Measurements from ENCODE around the gene BDH1.

The BDH1 gene

DNA sequence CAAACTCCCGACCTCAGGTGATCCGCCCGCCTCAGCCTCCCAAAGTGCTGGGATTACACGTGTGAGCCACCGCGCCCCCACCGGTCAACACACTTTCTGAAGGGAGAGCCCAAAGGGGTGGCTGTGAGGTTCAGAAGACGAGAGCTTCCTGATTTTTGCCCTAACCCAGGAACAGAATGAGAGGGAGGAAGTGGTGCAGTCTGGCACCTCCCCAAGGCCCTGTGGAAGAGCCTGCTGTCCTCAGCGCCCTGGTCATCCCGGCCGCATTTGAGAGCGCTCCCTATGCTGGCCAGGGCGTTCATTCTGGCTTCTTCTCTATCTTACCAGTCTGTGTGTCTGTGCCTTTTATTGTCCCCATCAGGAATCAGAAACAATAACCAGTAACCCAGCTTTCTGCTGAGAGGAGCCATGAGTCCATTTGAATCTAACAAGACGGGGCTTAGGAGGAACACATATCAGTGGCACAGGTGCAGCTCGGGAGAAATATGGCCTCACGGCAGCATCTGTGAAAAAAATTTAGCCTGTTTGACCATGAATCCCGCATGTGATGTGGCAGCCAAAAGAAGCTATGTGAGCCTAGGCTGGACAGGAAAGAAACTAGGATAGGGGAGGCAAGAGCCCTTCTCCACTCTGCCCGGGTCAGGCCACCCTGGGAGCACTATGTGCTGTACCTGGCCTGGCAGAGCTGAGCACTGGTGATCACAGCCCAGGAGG, 12.9 kb downstream of the BDH1 start:
- Histone ChIP-seq H3K27ac (replicated peaks; ENCODE audit: low read length) (no peak overlapping the region), H3K18ac (ENCODE audit: low read length) (no peak overlapping the region), H2BK120ac (ENCODE audit: low read depth, low read length) (no peak overlapping the region), H3K23ac (ENCODE audit: low read depth, low read length, poor library complexity) (no peak overlapping the region), H2BK5ac (ENCODE audit: low read length) (no peak overlapping the region), H2AK5ac (ENCODE audit: low read depth, low read length) (no peak overlapping the region), H3K9me3 (replicated peaks in 1 of 2; ENCODE audit: control insufficient read depth in 2 of 2, insufficient read depth in 1 of 2, low read depth in 1 of 2, low read length in 2 of 2) (no peaks in the 10 kb centered on the region), H2AFZ (ENCODE audit: low read length) (no peak overlapping the region), H4K91ac (ENCODE audit: low read depth, low read length, poor library complexity) (no peak overlapping the region), H3K4me1 (ENCODE audit: control insufficient read depth in 2 of 2, insufficient read depth in 1 of 2, low read depth in 1 of 2, low read length in 2 of 2) (peaks cover 3 to 6% of the 10 kb centered on the region in 2 donors), H3K27me3 (ENCODE audit: control insufficient read depth in 3 of 3, insufficient read depth in 3 of 3, low read depth in 1 of 3, low read length in 3 of 3) (peaks cover 0 to 9% (median 0%) of the 10 kb centered on the region in 3 experiments), H4K8ac (ENCODE audit: low read depth, low read length) (no peak overlapping the region), H3K79me1 (ENCODE audit: low read depth, low read length) (no peaks in the 10 kb centered on the region), H3K14ac (ENCODE audit: low read length) (no peak overlapping the region), H2BK12ac (ENCODE audit: low read length) (no peak overlapping the region), H3K4me2 (ENCODE audit: insufficient read depth, low read length, poor library complexity, severe bottlenecking) (no peak overlapping the region), H3K36me3 (replicated peaks in 1 of 2; ENCODE audit: control insufficient read depth in 2 of 2, insufficient read depth in 2 of 2, low read length in 2 of 2) (no peaks in the 10 kb centered on the region), H3K4me3 (ENCODE audit: low read length in 2 of 2) (no peak overlapping the region), H2BK15ac (ENCODE audit: low read length) (no peak overlapping the region), H3K4ac (ENCODE audit: low read length) (no peak overlapping the region), H3K9ac (ENCODE audit: low read depth, low read length, poor library complexity) (no peak overlapping the region)
- DNase-seq (ENCODE audit: low spot score): no peak
- no CpG with 5 or more reads among the region's 18 CpGs for WGBS, 2 donors (ENCODE audit: extremely low coverage in 2 of 2, insufficient read length in 2 of 2, insufficient replicate concordance in 1 of 2)

DNA sequence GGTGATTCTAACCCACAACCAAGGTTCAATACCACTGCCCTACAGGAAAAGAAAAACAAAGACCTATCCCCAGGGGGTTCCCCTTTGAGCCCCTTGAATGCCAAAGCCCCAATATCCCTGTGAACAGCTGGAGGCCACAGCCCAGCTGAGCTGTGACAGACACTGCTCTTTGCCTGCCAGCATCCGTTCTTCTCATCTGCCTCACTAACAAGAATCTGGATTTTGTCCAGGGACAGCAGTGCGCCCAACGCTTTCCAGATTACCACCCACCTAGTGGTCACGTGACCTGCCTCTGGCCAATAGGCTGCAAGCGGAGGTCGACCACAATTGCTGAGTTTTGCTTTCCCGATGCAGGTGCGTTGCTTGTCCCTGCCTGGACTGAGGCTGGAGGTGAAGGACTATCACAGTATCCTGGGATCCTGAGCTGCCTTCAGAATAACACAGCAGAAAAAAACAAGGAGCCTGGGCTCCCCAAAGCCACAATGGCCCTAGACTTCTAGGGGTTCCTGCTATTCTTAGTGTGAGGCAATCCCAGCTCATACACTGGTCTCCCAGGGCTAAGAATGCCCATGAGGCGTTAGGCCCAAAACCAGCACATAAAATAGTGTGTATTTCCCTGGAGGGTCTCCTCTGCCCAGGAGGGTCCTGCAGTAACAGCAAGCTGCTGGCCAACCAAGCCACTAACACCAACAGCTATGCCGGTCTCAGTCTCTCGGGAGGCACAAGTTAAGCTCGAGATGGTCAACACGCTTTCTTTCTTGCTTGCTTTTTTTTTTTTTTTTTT, 13.8 kb downstream of the BDH1 start:
- no peak overlapping the region for H3K18ac ChIP-seq (ENCODE audit: low read length)
- peak overlapping the region in 1 of 2 donors; percentile 27 for H3K4me3 ChIP-seq (ENCODE audit: low read length in 2 of 2)
- H3K9ac ChIP-seq (ENCODE audit: low read depth, low read length, poor library complexity): no peak overlapping the region

DNA sequence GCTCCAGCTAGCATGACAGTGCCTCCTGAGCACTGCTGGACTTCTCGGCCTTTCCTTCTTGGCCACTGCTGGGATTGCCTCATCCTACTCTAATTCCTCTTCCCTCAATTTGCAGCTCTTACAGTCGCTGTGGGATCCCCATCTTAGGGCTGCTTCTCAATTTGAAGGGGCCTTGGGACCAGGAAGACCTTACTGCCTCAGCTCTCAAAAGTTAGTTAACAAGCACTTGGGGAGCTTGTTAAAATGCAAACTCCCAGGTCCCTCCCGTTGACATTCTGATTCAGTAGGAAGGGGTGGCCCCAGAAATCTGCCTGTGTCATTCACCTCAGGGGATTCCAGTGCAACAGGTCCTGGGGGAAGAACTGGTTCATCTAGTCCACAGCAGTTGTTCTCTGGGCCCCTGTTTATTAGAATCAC, 14.8 kb downstream of the BDH1 start:
- Histone ChIP-seq H3K9me3 (replicated peaks in 1 of 2; ENCODE audit: control insufficient read depth in 2 of 2, insufficient read depth in 1 of 2, low read depth in 1 of 2, low read length in 2 of 2) (no peaks in the 10 kb centered on the region), H2BK12ac (ENCODE audit: low read length) (no peak overlapping the region), H3K23ac (ENCODE audit: low read depth, low read length, poor library complexity) (no peak overlapping the region), H2AFZ (ENCODE audit: low read length) (no peak overlapping the region), H3K36me3 (replicated peaks in 1 of 2; ENCODE audit: control insufficient read depth in 2 of 2, insufficient read depth in 2 of 2, low read length in 2 of 2) (no peaks in the 10 kb centered on the region), H4K91ac (ENCODE audit: low read depth, low read length, poor library complexity) (no peak overlapping the region), H3K4me3 (ENCODE audit: low read length in 2 of 2) (no peak overlapping the region), H3K14ac (ENCODE audit: low read length) (no peak overlapping the region), H3K79me1 (ENCODE audit: low read depth, low read length) (no peaks in the 10 kb centered on the region), H2AK5ac (ENCODE audit: low read depth, low read length) (no peak overlapping the region), H3K9ac (ENCODE audit: low read depth, low read length, poor library complexity) (no peak overlapping the region), H2BK5ac (ENCODE audit: low read length) (no peak overlapping the region), H3K4ac (ENCODE audit: low read length) (no peak overlapping the region), H2BK120ac (ENCODE audit: low read depth, low read length) (no peak overlapping the region), H4K8ac (ENCODE audit: low read depth, low read length) (no peak overlapping the region), H3K4me2 (ENCODE audit: insufficient read depth, low read length, poor library complexity, severe bottlenecking) (no peak overlapping the region), H3K27me3 (ENCODE audit: control insufficient read depth in 3 of 3, insufficient read depth in 3 of 3, low read depth in 1 of 3, low read length in 3 of 3) (peaks cover 0 to 2% (median 0%) of the 10 kb centered on the region in 3 experiments), H3K27ac (replicated peaks; ENCODE audit: low read length) (no peak overlapping the region), H2BK15ac (ENCODE audit: low read length) (no peak overlapping the region), H3K4me1 (ENCODE audit: control insufficient read depth in 2 of 2, insufficient read depth in 1 of 2, low read depth in 1 of 2, low read length in 2 of 2) (peaks cover 3 to 5% of the 10 kb centered on the region in 2 donors), H3K18ac (ENCODE audit: low read length) (no peak overlapping the region)
- DNase-seq (ENCODE audit: low spot score): no peak
- WGBS, 2 donors (ENCODE audit: extremely low coverage in 2 of 2, insufficient read length in 2 of 2, insufficient replicate concordance in 1 of 2): no CpG with 5 or more reads among the region's 3 CpGs

More for the DNA sequence above, 13.8 kb downstream of the BDH1 start:
- Histone ChIP-seq H2BK120ac (ENCODE audit: low read depth, low read length) (no peak overlapping the region), H4K8ac (ENCODE audit: low read depth, low read length) (no peak overlapping the region), H3K27ac (replicated peaks; ENCODE audit: low read length) (no peak overlapping the region), H3K27me3 (ENCODE audit: control insufficient read depth in 3 of 3, insufficient read depth in 3 of 3, low read depth in 1 of 3, low read length in 3 of 3) (peaks cover 0 to 3% (median 0%) of the 10 kb centered on the region in 3 experiments), H2AK5ac (ENCODE audit: low read depth, low read length) (no peak overlapping the region), H3K79me1 (ENCODE audit: low read depth, low read length) (no peaks in the 10 kb centered on the region), H3K9me3 (replicated peaks in 1 of 2; ENCODE audit: control insufficient read depth in 2 of 2, insufficient read depth in 1 of 2, low read depth in 1 of 2, low read length in 2 of 2) (no peaks in the 10 kb centered on the region), H2BK12ac (ENCODE audit: low read length) (no peak overlapping the region), H2BK5ac (ENCODE audit: low read length) (no peak overlapping the region), H3K4ac (ENCODE audit: low read length) (no peak overlapping the region), H4K91ac (ENCODE audit: low read depth, low read length, poor library complexity) (no peak overlapping the region), H3K23ac (ENCODE audit: low read depth, low read length, poor library complexity) (no peak overlapping the region), H2BK15ac (ENCODE audit: low read length) (no peak overlapping the region), H3K36me3 (replicated peaks in 1 of 2; ENCODE audit: control insufficient read depth in 2 of 2, insufficient read depth in 2 of 2, low read length in 2 of 2) (no peaks in the 10 kb centered on the region), H3K4me1 (ENCODE audit: control insufficient read depth in 2 of 2, insufficient read depth in 1 of 2, low read depth in 1 of 2, low read length in 2 of 2) (peaks cover 3 to 5% of the 10 kb centered on the region in 2 donors), H2AFZ (ENCODE audit: low read length) (peak overlapping the region; percentile 78), H3K14ac (ENCODE audit: low read length) (no peak overlapping the region), H3K4me2 (ENCODE audit: insufficient read depth, low read length, poor library complexity, severe bottlenecking) (peak overlapping the region; percentile 56)
- no CpG with 5 or more reads among the region's 13 CpGs for WGBS, 2 donors (ENCODE audit: extremely low coverage in 2 of 2, insufficient read length in 2 of 2, insufficient replicate concordance in 1 of 2)
- DNase-seq (ENCODE audit: low spot score): peak; percentile 67

DNA sequence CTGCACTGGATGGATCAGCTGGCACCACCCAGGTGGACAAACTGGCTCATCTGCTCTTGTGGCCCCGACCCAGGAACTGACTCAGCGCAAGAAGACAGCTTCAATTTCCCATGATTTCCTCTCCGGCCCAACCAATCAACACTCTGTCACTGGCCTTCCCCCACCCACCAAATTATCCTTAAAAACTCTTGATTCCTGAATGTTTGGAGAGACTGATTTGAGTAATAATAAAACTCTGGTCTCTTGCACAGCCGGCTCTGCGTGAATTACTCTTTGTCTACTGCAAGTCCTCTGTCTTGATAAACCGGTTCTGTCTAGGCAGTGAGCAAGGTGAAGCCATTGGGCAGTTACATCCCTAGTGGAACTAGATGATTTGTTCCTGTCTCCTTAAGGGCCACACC, 16.1 kb downstream of the BDH1 start:
- Histone ChIP-seq H2BK15ac (ENCODE audit: low read length) (no peak overlapping the region), H3K36me3 (replicated peaks in 1 of 2; ENCODE audit: control insufficient read depth in 2 of 2, insufficient read depth in 2 of 2, low read length in 2 of 2) (no peaks in the 10 kb centered on the region), H3K23ac (ENCODE audit: low read depth, low read length, poor library complexity) (no peak overlapping the region), H4K91ac (ENCODE audit: low read depth, low read length, poor library complexity) (no peak overlapping the region), H2AFZ (ENCODE audit: low read length) (no peak overlapping the region), H2BK120ac (ENCODE audit: low read depth, low read length) (no peak overlapping the region), H3K4me3 (ENCODE audit: low read length in 2 of 2) (no peak overlapping the region), H3K9ac (ENCODE audit: low read depth, low read length, poor library complexity) (no peak overlapping the region), H3K27ac (replicated peaks; ENCODE audit: low read length) (no peak overlapping the region), H2BK5ac (ENCODE audit: low read length) (no peak overlapping the region), H2BK12ac (ENCODE audit: low read length) (no peak overlapping the region), H2AK5ac (ENCODE audit: low read depth, low read length) (no peak overlapping the region), H3K4me2 (ENCODE audit: insufficient read depth, low read length, poor library complexity, severe bottlenecking) (no peak overlapping the region), H4K8ac (ENCODE audit: low read depth, low read length) (no peak overlapping the region), H3K9me3 (replicated peaks in 1 of 2; ENCODE audit: control insufficient read depth in 2 of 2, insufficient read depth in 1 of 2, low read depth in 1 of 2, low read length in 2 of 2) (no peaks in the 10 kb centered on the region), H3K18ac (ENCODE audit: low read length) (no peak overlapping the region), H3K4me1 (ENCODE audit: control insufficient read depth in 2 of 2, insufficient read depth in 1 of 2, low read depth in 1 of 2, low read length in 2 of 2) (peaks cover 3 to 5% of the 10 kb centered on the region in 2 donors), H3K27me3 (ENCODE audit: control insufficient read depth in 3 of 3, insufficient read depth in 3 of 3, low read depth in 1 of 3, low read length in 3 of 3) (no peaks in the 10 kb centered on the region), H3K14ac (ENCODE audit: low read length) (no peak overlapping the region), H3K4ac (ENCODE audit: low read length) (no peak overlapping the region), H3K79me1 (ENCODE audit: low read depth, low read length) (no peaks in the 10 kb centered on the region)
- no CpG with 5 or more reads among the region's 6 CpGs for WGBS, 2 donors (ENCODE audit: extremely low coverage in 2 of 2, insufficient read length in 2 of 2, insufficient replicate concordance in 1 of 2)
- DNase-seq (ENCODE audit: low spot score): no peak

All from neuronal stem cell (in vitro differentiated cells).